ENCODE measurements around the gene BMPR2.
"Not testable (repeated sequence)": the region's sequence is repeated elsewhere in the genome, so short reads cannot be mapped to it uniquely, and the experiment has no call there.

The BMPR2 gene

DNA sequence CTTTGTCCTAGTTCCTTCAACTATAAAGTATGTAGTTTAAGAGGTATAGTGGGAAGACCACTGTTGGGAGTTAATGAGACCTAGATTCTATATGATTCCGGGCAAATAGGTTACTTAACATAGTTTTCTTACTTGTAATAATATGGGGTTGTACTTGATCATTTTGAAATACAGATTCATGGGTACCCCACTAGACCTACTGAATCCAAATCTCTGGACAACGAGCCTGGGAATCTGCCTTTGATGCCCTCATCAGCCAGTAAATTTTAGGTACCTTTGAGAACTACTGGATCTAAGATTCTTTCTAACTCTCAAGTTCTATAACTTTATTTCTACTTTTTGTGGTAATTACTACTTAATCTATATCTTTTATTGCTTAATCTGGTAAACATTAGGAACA lies 6.6 kb downstream of the BMPR2 start:
- no peak for DNase-seq (ENCODE audit: low read depth)

DNA sequence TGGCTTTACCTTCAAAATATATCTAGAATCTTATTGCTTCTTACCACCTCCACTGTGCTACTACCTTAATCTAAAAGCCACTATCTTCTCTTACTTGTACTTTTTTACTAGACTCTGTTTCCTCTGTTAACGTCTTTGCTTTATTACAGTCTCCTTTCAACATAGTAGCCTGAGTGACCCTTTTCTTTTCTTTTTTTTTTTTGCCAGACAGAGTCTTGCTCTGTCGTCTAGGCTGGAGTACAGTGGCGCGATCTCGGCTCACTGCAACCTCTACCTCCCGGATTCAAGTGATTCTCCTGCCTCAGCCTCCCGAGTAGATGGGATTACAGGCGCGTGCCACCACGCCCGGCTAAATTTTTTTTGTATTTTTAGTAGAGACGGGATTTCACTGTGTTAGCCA lies 10.4 kb downstream of the BMPR2 start:
- DNase-seq (ENCODE audit: low read depth), result not testable (repeated sequence)

DNA sequence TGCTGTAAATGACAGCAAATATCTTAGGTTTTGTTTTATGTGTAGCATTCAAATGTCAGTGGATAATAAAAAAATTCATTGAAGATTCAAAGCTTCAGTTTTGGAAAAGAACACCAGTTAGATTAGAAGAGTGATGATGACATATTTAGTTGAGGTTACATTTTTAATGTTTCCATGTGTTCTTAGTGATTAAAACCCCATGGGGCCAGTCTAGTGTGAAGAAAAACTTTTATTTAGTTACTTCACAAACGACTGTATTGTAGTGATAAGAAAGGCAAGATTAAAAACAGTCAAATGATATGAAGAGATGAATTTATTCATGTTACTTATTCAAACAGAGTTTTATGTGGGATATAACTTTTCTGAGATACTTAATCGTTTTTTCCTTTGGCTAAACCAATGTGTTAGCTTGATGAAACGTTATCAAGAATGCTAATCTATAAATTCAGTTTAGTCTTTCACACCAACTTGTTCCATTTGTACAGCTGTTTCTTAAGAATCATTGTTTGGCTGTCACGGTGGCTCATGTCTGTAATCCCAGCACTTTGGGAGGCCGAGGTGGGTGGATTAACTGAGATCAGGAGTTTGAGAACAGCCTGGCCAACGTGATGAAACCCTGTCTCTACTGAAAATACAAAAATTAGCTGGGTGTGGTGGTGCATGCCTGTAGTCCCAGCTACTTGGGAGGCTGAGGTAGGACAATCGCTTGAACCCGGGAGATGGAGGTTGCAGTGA lies 11.6 kb downstream of the BMPR2 start:
- no peak for DNase-seq (ENCODE audit: low read depth)

DNA sequence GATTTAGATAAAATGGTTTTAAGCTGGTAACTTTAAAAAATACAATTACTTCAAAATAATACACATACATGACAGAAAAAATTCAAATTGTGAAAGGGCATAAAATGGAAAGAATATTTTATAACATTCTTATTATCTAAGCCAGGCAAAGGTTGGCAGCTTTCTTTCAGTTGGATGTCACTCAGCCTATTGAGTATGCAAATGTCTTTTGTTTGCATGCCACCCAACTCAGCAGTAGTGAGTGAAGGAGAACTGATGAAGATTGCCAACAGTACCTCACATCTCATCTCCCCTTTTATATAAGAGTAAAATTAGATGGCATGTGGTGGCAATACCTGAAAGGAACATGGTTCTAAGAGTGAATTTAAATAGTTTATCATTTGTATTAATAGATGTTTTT lies 24.8 kb downstream of the BMPR2 start:
- no peak for DNase-seq (ENCODE audit: low read depth)

DNA sequence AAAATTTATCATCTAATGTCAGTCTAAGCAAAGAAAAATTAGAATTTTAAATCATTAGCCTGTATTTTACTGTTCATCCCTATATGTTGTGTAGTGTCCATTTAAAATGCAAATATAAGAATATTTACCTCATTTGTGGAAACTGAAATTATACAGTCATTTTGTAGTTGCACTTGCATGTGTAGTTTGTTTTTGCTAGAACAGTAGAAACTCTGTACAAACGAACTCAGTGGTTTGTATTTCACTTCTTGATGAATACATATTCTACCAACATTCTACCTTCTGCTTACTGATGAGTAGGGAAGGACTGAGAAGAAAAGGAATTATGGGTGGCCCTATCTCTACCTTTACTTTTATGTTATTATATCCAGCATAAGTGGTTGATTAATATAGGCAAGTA lies 29.7 kb downstream of the BMPR2 start:
- no peak for DNase-seq (ENCODE audit: low read depth)

DNA sequence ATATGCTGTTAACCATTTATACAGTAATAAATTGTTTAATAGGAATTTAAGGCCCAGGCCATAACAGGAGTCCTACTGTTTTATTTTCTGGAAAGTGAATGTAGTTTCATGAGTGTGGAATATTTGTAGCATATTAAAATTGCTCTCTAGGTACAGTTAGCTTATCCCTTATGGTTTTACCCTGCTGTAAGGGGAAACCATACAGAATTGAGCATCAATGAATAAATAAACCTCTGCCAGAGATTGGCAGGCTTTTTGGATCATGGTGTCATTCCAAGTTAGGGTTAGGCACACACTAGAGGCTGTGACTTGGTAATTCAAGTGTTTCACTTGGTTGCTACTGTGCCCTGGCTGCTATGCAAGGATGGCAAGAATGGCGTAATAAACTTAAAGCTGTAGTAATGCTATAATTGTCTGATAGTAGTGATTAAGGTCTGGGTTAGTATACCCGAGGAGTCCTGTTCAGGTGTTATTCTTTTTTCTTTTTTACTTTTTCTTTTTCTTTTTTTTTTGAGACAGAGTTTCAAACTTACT lies 30.4 kb downstream of the BMPR2 start:
- DNase-seq (ENCODE audit: low read depth), result no peak

DNA sequence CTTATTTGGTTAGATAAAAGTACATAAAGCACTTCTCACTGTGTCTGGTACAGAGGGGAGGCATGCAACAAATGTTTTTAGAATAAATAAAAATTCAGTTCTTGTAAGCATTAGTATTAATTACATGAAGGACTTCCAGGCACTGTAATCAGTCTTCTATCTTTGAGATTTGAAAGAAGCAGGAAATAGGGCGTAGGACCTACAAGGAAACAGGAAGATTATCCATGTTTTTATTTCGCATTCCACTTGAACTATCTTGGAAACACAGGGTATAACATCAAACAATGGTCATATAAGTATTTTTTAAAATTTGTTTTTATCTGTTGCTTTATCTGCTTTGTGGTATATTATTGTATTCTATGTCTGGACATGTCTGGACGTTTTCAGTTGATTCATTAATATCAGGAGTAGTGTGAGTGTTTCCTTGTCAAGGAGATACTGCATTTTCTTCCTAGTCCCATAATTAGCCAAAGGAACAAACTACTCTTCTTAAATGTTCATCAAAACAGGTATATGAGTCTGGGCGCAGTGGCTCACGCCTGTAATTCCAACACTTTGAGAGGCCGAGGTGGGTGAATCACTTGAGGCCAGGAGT lies 32.5 kb downstream of the BMPR2 start:
- DNase-seq (ENCODE audit: low read depth), result no peak

DNA sequence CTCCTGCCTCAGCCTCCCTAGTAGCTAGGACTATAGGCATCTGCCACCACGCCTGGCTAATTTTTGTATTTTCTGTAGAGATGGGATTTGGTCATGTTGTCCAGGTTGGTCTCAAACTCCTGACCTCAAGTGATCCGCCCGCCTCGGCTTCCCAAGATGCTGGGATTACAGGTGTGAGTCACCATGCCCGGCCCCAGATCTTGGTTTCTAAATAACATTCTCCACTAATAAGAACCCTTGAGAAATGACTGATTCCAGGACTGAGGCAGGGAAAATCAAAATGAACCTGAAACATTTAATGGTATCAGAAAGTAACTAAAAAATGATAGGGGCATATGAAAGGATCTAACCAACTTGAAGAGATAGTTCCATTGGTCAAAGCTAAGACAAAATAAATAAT lies 34.0 kb downstream of the BMPR2 start:
- DNase-seq (ENCODE audit: low read depth), result no peak

DNA sequence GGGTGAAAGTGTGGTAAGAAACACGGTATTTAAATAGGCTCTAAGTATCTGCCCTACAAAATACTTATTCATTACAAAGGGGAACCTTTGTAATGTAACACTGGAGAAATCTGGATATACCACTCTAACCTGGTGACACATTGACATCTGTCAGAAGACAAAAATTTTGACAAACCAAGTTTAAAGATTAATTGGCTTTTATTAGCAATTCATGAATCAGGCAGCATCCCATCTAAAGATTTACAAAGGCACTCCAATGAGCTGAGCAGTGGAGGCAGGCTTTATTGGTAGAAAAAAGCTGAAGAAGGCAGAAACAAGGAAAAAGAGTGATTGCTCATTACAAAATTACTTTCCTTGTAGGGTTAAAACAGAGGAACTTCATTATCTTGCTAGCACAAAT lies 35.0 kb downstream of the BMPR2 start:
- no peak for DNase-seq (ENCODE audit: low read depth)

DNA sequence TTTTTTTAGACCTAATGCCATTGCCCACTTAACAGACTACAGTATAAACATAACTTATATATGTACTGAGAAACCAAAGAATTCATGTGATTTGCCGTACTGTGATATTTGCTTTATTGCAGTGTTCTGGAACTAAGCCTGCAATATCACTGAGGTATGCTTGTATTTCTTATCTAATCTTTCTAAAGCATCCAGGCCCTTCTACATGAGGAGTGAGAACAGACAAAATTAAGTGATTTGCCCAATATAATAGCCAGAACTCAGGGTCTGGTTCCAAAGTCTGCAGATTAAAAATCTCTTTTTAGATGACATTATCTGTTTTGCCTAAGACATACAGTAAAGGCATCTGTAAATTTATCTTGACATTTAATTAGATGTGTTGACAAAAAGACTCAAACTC lies 41.9 kb downstream of the BMPR2 start:
- DNase-seq (ENCODE audit: low read depth), result no peak

DNA sequence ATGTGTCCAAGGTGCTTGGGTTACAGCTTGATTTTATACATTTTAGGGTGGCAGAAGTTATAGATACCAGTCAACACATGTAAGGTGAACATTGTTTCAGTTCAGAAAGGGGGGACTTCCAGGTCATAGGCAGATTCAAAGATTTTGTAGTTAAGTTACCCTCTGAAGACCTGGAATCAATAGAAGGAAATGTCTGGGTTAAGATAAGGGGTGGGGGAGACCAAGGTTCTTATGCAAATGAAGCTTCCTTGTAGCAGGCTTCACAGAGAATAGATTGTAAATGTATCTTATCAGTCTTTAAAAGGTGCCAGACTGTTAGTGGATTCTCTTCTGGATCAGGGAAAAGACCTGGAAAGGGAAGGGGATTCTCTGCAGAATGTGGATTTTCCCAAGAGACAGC lies 42.4 kb downstream of the BMPR2 start:
- DNase-seq (ENCODE audit: low read depth), result no peak

DNA sequence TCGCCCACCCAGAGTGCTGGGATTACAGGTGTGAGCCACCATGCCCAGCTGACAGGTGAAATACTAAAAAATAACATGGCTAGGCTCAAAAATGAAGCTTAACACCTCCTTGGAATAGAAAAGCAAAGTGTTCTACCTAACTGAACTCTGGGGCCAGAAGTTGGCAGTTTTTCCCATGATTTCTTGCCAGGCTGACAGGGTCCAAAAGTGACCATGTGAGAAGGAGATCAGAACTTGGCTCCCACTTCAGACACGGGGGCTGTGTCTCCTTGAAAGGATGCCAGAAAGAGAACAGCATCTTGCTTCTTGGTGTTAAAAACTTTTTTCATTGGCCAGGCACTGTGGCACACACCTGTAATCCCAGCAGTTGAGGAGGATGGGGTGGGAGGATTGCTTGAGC lies 47.0 kb downstream of the BMPR2 start:
- DNase-seq (ENCODE audit: low read depth), result no peak

DNA sequence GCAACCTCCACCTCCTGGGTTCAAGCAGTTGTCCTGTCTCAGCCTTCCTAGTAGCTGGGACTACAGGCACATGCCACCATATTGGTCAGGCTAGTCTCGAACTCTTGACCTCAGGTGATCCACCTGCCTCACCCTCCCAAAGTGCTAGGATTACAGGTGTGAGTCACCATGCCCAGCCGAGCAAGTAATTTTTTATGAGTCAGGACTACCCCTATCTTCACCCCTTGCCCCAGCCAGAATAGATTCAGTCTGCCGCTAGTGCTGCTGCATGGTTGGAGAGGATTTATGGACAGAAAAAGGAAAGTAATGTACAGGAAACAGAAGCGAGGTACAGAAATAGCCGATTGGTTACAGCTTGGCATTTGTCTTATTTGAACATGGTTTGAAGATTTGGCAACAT lies 48.9 kb downstream of the BMPR2 start:
- no peak for DNase-seq (ENCODE audit: low read depth)

DNA sequence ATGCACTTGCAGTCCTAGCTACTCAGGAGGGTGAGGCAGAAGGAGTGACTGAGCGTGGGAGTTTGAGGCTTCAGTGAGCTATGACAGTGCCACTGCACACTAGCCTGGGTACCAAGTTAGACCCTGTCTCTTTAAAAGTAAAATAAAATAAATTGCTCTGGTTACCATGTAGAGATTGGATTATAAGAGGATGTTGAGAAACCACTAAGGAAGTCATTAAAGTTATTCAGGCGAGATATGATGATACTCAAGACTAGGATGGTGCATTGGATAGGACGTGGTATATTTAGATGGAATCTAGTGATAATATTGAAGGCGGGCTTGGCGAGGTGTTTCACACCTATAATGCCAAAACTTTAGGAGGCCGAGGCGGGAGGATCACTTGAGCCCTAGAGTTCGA lies 50.6 kb downstream of the BMPR2 start:
- no peak for DNase-seq (ENCODE audit: low read depth)

DNA sequence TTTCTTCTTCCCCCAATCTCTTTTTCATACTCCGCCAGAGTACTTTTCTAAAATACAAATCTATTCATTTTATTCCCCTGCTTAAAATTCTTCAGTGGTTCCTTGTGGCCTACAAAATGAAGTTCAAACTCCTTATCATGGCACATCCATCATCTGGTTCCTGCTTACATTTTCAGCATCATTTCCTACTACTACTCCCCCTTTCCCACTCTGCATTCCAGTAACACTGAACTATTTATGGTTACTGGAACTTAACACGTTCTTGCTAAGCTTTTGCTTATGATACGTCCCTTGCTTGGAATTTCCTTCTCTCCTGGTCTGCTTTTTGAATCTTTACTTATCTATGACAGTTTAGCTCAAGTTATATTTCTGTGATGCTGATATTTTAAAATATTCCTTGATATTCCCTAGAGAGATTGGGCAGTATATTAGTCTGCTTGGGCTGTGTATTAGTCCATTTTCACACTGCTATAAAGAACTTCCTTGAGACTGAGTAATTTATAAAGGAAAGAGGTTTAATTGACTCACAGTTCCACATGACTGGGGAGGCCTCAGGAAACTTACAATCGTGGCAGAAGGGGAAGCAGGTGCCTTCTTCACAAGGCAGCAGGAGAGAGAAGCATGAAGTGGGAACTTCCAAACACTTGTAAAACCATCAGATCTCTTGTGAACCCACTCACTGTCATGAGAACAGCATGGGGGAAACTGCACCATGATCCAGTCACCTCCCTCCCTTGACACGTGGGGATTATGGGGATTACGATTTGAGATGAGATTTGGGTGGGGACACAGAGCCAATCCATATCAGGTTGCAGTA lies 53.2 kb downstream of the BMPR2 start:
- DNase-seq (ENCODE audit: low read depth), result no peak

DNA sequence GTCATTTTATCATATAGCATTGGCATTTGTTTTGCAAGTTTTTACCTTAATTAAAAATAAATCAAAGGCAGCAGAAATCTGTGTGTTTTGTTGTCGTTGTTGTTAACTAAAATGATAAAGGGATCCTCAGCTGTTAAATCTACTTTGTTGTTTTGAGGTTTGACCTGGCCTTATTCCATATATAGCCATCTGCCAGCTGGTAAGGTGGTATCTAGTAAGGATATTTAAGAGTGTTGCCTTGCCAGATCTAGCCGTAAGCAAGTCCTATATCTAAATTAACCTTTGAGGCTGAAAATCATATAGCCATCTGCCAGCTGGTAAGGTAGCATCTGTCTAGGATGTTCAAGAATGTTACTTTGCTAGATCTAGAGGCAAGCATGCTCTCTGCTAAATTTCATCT lies 56.6 kb downstream of the BMPR2 start:
- no peak for DNase-seq (ENCODE audit: low read depth)

DNA sequence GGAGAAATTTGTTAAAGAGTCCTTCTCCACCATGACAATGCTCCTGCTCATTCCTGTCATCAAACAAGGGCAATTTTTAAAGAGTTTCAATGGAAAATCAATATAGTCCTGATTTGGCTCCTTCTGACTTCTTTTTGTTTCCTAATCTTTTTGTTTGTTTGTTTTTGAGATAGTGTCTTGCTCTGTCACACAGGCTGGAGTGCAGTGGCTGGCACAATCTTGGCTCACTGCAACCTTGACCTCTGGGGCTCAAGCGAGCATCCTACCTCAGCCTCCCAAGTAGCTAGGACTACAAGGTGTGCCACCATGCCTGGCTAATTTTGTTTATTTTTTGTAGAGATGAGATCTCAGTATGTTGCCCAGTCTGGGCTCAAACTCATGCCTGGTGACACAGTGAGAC lies 58.3 kb downstream of the BMPR2 start:
- DNase-seq (ENCODE audit: low read depth), result no peak

DNA sequence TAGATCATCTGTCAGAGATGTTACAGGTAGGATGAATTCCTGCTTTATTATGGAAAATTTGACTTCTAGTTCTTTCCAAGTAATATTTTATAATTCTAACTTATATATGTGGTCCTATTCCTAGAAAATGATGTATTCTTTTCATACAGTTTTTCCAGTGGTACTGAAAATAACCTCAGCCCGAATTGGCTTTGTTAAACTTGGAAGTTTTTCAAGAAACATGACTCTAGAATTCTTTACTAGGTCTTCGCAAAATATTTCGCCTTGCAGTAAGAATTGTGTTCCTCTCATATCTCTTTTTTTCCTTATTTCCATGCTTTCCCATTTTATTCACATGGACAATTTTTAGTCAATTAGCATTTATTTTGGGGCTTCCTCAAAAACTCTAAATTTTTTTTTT lies 60.5 kb downstream of the BMPR2 start:
- DNase-seq (ENCODE audit: low read depth), result no peak

DNA sequence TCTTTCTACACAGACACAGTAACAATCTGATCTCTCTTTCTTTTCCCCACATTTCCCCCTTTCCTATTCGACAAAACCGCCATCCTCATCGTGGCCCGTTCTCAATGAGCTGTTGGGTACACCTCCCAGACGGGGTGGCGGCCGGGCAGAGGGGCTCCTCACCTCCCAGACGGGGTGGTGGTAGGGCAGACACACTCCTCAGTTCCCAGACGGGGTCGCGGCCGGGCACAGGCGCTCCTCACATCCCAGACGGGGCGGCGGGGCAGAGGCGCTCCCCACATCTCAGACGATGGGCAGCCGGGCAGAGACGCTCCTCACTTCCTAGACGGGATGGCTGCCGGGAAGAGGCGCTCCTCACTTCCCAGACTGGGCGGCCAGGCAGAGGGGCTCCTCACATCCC lies 64.0 kb downstream of the BMPR2 start:
- DNase-seq (ENCODE audit: low read depth), result not testable (repeated sequence)

DNA sequence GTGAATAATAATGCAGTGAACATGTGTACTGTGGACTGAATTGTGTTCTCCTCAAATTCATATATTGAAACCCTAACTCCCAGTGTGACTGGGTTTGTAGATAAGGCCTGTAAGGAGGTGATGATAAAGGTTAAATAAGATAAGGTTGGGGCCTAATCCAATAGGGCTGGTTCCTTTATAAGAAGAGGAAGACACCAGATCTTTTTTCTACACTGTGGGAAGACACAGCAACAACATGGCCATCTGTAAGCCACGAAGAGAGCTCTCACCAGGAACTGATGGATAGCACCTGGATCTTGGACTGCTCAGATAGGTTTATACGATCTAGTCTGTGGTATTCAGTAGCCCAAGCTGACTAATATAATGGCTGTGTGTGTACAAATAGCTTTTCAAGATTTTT lies 66.8 kb downstream of the BMPR2 start:
- DNase-seq (ENCODE audit: low read depth), result no peak

DNA sequence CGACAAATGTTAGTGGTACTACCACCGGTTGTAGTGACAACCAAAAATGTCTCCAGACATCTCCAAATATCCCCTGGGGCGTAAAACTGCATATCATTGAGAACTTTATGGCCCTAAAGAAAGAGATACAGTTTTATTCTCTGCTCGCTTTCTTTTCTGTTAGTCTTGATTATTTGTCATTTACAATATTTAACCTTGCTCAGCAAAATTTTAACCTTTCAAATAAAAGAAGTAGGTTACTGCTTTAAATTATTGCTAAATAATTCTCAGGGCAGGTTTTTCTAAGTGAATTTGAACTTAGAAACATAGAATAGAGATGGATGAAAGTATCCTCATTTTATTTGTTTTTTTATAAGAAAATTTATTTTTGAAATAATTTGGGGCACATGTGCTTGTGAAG lies 67.9 kb downstream of the BMPR2 start:
- no peak for DNase-seq (ENCODE audit: low read depth)

DNA sequence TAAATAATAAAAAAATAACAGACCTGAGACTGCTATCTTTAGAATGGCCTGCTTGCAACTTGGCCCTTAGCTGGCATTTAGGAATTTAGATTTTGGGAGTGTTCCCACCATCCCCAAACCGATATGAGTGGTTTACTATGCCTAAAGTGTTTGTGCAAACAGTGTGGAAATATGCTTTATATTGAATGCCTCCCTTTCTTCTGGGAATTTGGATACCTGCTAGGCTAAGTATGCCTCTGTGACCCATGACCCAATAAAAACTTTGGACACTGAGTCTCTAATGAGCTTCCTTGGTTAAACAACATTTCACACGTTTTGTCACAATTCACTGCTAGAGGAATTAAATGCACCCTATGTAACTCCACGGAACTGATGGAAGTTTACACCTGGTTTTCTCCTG lies 73.2 kb downstream of the BMPR2 start:
- no peak for DNase-seq (ENCODE audit: low read depth)

DNA sequence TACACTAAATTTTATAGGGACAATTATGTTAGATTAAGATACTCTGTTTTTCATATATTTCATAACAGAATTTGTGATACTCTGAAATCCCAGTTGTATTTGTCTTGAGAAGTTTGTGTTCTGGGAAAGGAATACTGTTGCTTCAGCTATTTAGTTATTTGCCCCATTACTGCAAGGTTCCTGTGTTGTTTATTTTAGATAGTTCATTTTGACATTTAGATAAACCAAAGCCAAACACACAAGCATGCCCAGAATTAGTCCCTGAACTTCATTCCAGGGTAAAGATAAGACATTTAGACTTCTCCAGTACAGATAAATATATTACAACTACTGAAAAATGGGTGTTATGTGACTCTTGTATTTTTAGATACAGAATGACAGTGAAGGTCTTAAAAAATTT lies 74.7 kb downstream of the BMPR2 start:
- DNase-seq (ENCODE audit: low read depth), result no peak
